Activated B cell treated with CpG ODN at 0.5 μM for 24 hours (primary cell): ENCODE measurements around the gene B3GALNT1. TPM values are rescaled to one million over a fixed set of nuclear protein-coding genes. Genes with fewer than 3 reads are reported as not detected.
A peak's percentile ranks its signal among the peaks of the same experiment; 100 is the strongest.

ENCODE experiments used
- ATAC-seq: fragments of 200-7000 bp; cut with Tn5 transposase; one replicate; pipeline ENCODE4 v1.10.0; 2021; ENCODE audit warnings: low read depth, mild to moderate bottlenecking, moderate library complexity
- CTCF ChIA-PET: fragments of 350-600 bp; sonication (Branson Sonifier 250); formaldehyde crosslinking; loops from one replicate; lab custom pipeline; 2021; ENCODE audit warnings: antibody characterized with exemption; lab: Charles Lee
- POLR2A ChIA-PET: fragments of 350-600 bp; sonication (Branson Sonifier 250); formaldehyde crosslinking; loops from one replicate; lab custom pipeline; 2021; ENCODE audit warnings: antibody characterized with exemption; lab: Charles Lee
- DNase-seq: peaks from one replicate; pipeline ENCODE4 v3.0.0; 2022
- H3K27ac Mint-ChIP-seq: one replicate; pipeline ENCODE4 v1.8.0; 2020; ENCODE audit warnings: mixed read lengths
- H3K27me3 Mint-ChIP-seq: one replicate; pipeline ENCODE4 v1.8.0; 2021; ENCODE audit warnings: mixed read lengths
- H3K36me3 Mint-ChIP-seq: one replicate; pipeline ENCODE4 v1.8.0; 2021; ENCODE audit warnings: low read depth, mixed read lengths
- H3K4me1 Mint-ChIP-seq: one replicate; pipeline ENCODE4 v1.8.0; 2021; ENCODE audit warnings: mixed read lengths
- H3K4me3 Mint-ChIP-seq: one replicate; pipeline ENCODE4 v1.8.0; 2020; ENCODE audit warnings: mild to moderate bottlenecking, mixed read lengths
- H3K9me3 Mint-ChIP-seq: one replicate; pipeline ENCODE4 v1.8.0; 2020; ENCODE audit warnings: mixed read lengths
- intact Hi-C: fragments of 100-400 bp; cut with micrococcal nuclease; formaldehyde crosslinking; loops from one replicate; pipeline ENCODE4 v1.15.1; 2024
- total RNA-seq: library from RNA; stranded (reverse); gene quantifications from 2 replicates; pipeline ENCODE4 v1.2.3, GENCODE V29; 2022
- TF ChIP-seq, protein P1 (sequence below): fragments of 200-600 bp; IDR thresholded peaks from one replicate; pipeline ENCODE4 v1.8.0; 2022; ENCODE audit warnings: antibody characterized with exemption, mild to moderate bottlenecking

B3GALNT1 gene, protein sequence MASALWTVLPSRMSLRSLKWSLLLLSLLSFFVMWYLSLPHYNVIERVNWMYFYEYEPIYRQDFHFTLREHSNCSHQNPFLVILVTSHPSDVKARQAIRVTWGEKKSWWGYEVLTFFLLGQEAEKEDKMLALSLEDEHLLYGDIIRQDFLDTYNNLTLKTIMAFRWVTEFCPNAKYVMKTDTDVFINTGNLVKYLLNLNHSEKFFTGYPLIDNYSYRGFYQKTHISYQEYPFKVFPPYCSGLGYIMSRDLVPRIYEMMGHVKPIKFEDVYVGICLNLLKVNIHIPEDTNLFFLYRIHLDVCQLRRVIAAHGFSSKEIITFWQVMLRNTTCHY
- 4.6 and 8.5 TPM in 2 replicates for total RNA-seq

DNA sequence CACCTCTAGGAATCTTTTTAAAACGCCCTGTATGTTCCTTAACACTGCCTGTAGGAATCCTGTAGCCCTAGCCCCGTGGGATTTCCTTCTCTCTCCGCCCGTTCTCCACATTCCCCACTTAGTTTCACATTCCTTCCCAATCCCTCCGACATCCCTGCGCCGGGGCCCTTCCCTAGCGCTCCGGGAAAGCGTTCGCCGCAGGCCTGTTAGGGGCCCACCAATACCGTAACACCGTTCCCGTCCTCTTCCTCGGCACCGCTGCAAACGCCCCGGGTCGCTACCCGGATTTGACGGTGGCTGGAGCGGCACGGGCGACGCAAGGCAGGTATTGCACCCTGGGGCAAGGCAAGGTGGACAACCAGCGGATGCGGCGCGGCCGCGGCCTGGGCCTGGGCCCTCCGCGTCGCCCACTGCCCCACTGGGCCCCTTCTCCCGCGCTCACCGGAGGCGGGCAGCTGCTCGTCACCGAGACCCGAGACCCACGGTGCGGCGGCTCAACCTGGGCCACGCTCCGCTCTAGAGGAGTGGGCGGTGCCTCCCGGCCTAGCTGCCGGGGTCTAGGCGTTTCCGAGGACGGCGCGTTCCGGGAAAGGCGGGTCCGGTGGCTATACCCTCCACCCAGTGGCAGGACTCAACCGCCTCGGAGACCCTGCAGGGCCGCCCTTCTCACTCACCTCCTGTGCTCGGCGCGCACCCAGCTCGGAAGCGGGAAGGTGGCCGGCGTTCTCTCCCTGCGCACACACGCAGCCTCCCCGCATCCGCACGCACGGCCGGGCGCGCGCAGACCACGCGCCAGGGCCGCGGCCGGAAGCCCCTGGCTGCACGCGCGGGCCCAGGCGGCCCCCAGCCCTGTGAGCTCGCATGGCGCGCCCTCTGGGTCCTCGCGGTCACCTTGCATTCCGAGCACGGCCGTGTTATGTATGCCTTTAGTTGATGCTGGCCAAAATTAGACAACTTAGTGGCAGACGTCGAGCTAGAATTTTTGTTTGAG is at the start of gene B3GALNT1:
Gene B3GALNT1 (minus strand): TSS at position 789 of the 991 bp plus-strand sequence. CDS start 18,595 bp downstream, outside the sequence.
- Mint-ChIP-seq H3K4me3 (peak within 1 kb of the TSS; percentile 82), H3K27me3 (peaks cover 8% of the 10 kb centered on the region), H3K4me1 (peaks cover 12% of the 10 kb centered on the region), H3K27ac (no peak within 1 kb of the TSS), H3K9me3 (no peaks in the 10 kb centered on the region), H3K36me3 (no peaks in the 10 kb centered on the region)
- intact Hi-C loops, result loop anchor here (1.0 to 10.0 kb wide), 5 partner anchors 36 to 350 kb away; partner anchors contain the start of genes NMD3 and PPM1L
- TF ChIP-seq, protein P1, sequence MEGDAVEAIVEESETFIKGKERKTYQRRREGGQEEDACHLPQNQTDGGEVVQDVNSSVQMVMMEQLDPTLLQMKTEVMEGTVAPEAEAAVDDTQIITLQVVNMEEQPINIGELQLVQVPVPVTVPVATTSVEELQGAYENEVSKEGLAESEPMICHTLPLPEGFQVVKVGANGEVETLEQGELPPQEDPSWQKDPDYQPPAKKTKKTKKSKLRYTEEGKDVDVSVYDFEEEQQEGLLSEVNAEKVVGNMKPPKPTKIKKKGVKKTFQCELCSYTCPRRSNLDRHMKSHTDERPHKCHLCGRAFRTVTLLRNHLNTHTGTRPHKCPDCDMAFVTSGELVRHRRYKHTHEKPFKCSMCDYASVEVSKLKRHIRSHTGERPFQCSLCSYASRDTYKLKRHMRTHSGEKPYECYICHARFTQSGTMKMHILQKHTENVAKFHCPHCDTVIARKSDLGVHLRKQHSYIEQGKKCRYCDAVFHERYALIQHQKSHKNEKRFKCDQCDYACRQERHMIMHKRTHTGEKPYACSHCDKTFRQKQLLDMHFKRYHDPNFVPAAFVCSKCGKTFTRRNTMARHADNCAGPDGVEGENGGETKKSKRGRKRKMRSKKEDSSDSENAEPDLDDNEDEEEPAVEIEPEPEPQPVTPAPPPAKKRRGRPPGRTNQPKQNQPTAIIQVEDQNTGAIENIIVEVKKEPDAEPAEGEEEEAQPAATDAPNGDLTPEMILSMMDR, result no peak
- ATAC-seq (peak; percentile 85), DNase-seq (peak; percentile 39)
- CTCF ChIA-PET, result interaction anchor here (1.0 to 1.8 kb wide), 3 partner anchors 8 to 170 kb away, joined by 3 to 7 read pairs (median 5); no protein-coding TSS in a partner anchor
- POLR2A ChIA-PET, result interaction anchor here (0.6 to 1.6 kb wide), 5 partner anchors 35 to 142 kb away, joined by 3 to 8 read pairs (median 5); no protein-coding TSS in a partner anchor

DNA sequence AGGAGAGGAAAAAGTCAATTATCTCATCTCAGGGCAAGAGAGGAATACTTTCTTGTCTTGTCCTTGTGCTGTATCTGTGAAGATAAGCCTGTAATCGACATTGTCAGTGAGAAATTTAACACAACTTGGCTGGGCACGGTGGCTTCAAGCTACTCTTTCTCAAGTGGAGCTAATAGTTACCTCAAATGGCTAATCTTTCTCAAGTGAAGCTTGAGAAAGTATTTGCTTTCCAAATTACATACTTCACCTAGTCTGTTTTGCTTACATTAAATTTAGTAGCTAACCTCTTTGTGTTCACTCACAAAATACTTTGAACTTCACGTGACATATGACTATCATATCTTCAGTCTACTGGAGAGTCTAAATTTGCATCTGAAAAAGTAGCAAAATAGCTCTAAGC is 48.3 kb upstream of the B3GALNT1 start:
- intact Hi-C loops, result no loop called here
- TF ChIP-seq, protein P1, result no peak
- Mint-ChIP-seq H3K27me3 (peaks cover 9% of the 10 kb centered on the region), H3K4me3 (no peak overlapping the region), H3K4me1 (no peaks in the 10 kb centered on the region), H3K9me3 (no peaks in the 10 kb centered on the region), H3K36me3 (no peaks in the 10 kb centered on the region), H3K27ac (no peak overlapping the region)
- ChIA-PET CTCF (no interaction called here), POLR2A (no interaction called here)
- ATAC-seq, result no peak
- no peak for DNase-seq

DNA sequence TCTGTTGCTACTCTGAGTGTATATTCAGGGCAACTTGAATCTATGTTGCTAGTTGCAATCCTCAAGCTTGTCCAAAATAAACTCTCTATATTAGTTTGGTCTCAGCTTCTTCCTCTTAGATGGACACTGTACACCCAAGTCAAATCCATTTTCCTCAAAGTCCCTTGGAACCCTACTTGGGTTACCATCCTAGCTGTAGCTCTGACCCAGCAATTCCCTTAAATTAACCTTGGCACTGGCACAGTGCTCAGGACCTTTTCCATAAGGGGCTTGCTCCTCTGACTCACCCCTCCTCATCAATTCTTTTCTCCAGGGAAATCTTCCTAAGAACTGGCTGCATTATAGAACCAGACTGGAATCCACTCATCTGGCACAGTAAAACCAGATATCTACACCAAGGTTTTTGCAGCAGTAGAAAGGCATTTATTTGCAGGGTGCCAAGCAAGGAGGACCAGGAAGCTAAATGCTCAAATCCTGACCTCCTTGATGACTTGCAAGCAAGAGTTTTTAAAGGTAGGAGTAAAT is 44.9 kb upstream of the B3GALNT1 start:
- intact Hi-C loops, result no loop called here
- TF ChIP-seq, protein P1, result no peak
- no peaks in the 10 kb centered on the region for H3K36me3 Mint-ChIP-seq
- no peak overlapping the region for H3K4me3 Mint-ChIP-seq
- no peak for ATAC-seq
- DNase-seq, result no peak
- POLR2A ChIA-PET, result no interaction called here
- no peak overlapping the region for H3K27ac Mint-ChIP-seq
- peaks cover 9% of the 10 kb centered on the region for H3K27me3 Mint-ChIP-seq
- no peaks in the 10 kb centered on the region for H3K4me1 Mint-ChIP-seq
- CTCF ChIA-PET, result no interaction called here
- H3K9me3 Mint-ChIP-seq, result peaks cover 4% of the 10 kb centered on the region

DNA sequence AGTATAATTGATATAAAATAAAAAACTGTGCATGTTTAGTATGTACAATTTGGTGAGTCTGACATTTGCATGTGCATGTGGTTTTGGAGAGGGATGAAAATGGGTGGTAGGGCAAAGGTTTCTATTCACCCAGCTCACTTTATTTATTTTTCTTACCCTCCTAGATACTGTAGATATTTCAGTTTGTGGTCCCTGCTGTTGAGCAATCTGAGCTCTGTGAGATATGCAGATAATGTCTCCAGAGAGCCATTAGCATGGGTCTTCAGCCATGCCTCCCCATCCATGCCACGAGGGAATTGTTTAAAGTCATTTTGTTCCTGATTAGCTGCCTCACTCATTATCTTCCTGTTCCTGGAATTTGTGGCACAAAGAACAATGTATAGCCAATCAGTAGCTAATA is 44.4 kb upstream of the B3GALNT1 start:
- Mint-ChIP-seq H3K27ac (no peak overlapping the region), H3K4me1 (no peaks in the 10 kb centered on the region), H3K36me3 (no peaks in the 10 kb centered on the region), H3K27me3 (peaks cover 9% of the 10 kb centered on the region), H3K4me3 (no peak overlapping the region), H3K9me3 (peaks cover 4% of the 10 kb centered on the region)
- ChIA-PET POLR2A (no interaction called here), CTCF (no interaction called here)
- no peak for ATAC-seq
- intact Hi-C loops, result no loop called here
- TF ChIP-seq, protein P1, result no peak
- DNase-seq, result no peak
